ENCODE measurements around the gene CCNQ.

CCNQ gene

GRCh38 chrX:153585827-153586226 lies 13.1 kb downstream of the CCNQ start:
- H3K4me3 ChIP-seq (replicated peaks; ENCODE audit: low read depth, low read length) = no peak overlapping the region
- DNase-seq (ENCODE audit: low read depth) = no peak
- TF ChIP-seq CTCF (IDR thresholded peaks at IDR 0.05; ENCODE audit: low read length, missing control alignments) = no peak

DNA sequence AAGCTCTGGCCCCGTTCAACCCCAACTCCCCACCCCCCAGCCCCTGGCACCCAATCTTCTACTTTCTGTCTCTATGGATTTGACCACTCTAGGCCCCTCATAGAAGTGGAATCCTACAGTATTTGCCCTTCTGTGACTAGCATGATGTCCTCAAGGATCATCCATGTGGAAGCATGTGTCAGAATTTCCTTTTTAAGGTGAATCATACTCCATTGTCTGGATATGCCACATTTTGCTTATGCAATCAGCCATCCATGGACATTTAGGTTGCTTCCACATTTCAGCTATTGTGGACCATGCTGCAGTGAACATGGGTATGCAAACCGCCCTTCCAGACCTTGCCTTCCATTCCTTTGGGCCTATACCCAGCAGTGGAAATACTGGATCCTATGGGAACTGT lies 15.5 kb downstream of the CCNQ start:
- peak; percentile 11 for DNase-seq (ENCODE audit: low read depth)
- no peak for TF ChIP-seq CTCF (IDR thresholded peaks at IDR 0.05; ENCODE audit: low read length, missing control alignments)
- H3K4me3 ChIP-seq (replicated peaks; ENCODE audit: low read depth, low read length) = no peak overlapping the region

- peak; percentile 39 for DNase-seq (ENCODE audit: low read depth)
- H3K4me3 ChIP-seq (replicated peaks; ENCODE audit: low read depth, low read length) = no peak overlapping the region
- TF ChIP-seq CTCF (IDR thresholded peaks at IDR 0.05; ENCODE audit: low read length, missing control alignments) = no peak
Observed at GRCh38 chrX:153582896-153583295, 16.0 kb downstream of the CCNQ start.

- no peak for DNase-seq (ENCODE audit: low read depth)
- peak; percentile 3 for TF ChIP-seq CTCF (IDR thresholded peaks at IDR 0.05; ENCODE audit: low read length, missing control alignments)
Observed at GRCh38 chrX:153580700-153581386, 18.1 kb downstream of the CCNQ start.

DNA sequence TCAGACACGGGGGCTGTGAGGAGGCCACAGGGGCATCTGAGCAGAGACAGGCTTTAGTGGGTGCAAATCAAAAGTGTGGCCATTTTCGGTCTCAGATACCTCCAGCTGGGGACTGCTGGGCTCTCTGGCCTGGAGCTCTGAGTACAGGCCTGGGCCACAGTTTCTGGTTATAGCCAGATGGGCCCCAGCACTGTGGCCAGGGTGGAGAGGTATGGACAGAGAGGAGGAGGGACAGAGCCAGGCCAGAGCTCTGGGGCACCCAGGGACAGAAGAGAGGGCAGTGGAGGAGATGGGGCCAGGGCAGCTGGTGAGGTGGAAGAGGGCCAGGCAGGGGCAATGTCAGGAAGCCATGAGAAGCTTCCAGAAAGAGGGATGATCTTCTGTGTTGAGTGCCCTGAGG lies 20.1 kb downstream of the CCNQ start:
- DNase-seq (ENCODE audit: low read depth) = no peak
- no peak for TF ChIP-seq CTCF (IDR thresholded peaks at IDR 0.05; ENCODE audit: low read length, missing control alignments)
- no peak overlapping the region for H3K4me3 ChIP-seq (replicated peaks; ENCODE audit: low read depth, low read length)

More at GRCh38 chrX:153580700-153581386, 18.1 kb downstream of the CCNQ start:
- H3K4me3 ChIP-seq (replicated peaks; ENCODE audit: low read depth, low read length) = no peak overlapping the region

DNA sequence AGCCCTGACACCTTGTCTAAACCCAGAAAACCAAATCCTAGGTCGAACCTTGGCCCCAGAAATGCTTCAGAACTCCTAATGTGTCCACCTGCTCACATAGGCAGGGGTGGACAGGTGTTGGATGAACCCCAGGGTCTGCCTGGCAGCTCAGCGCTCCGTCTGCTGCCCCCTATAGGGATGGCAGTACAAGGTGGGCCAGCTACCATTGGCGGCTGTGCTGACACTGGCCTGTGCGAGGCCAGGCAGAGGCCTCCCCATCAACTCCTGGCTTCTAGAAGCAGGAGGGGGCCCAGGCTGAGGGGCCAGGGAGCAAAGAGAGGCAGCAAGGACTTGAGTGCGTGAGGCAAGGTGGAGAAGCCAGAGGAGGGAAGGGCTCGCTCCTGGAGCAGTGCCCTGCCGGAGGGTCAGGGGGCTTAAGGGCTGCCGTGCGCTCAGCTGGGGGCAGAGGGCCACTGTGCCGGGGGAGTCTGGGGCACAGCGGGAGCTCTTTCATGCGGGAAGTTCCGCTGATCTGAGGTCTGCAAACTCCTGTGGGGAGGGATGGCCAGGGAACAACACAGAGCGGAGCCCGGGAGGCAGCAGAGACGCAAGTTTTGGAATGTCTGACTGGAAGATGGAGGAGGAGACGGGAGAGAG lies 20.6 kb downstream of the CCNQ start:
- H3K4me3 ChIP-seq (replicated peaks; ENCODE audit: low read depth, low read length) = no peak overlapping the region
- no peak for TF ChIP-seq CTCF (IDR thresholded peaks at IDR 0.05; ENCODE audit: low read length, missing control alignments)
- no peak for DNase-seq (ENCODE audit: low read depth)

- no peak for DNase-seq (ENCODE audit: low read depth)
- TF ChIP-seq CTCF (IDR thresholded peaks at IDR 0.05; ENCODE audit: low read length, missing control alignments) = no peak
- no peak overlapping the region for H3K4me3 ChIP-seq (replicated peaks; ENCODE audit: low read depth, low read length)
Observed at GRCh38 chrX:153576961-153577360, 22.0 kb downstream of the CCNQ start.

Data from fibroblast of pulmonary artery (primary cell).